ENCODE data around the gene ZDHHC22.

The ZDHHC22 gene

GRCh38 chr14:77105145-77105939 lies 36.2 kb downstream of the ZDHHC22 start:
- no peaks in the 10 kb centered on the region for H3K9me3 ChIP-seq (ENCODE audit: control insufficient read depth, low read length)
- H3K27me3 ChIP-seq (ENCODE audit: control insufficient read depth, insufficient read depth, low read length): no peaks in the 10 kb centered on the region
- H3K4me3 ChIP-seq (ENCODE audit: low read length): no peak overlapping the region
- peak overlapping the region; percentile 37 for H3K9ac ChIP-seq (ENCODE audit: low read length)
- H3K36me3 ChIP-seq (ENCODE audit: control insufficient read depth, insufficient read depth, low read length): no peaks in the 10 kb centered on the region
- peaks cover 19% of the 10 kb centered on the region for H3K4me1 ChIP-seq (ENCODE audit: control insufficient read depth, insufficient read depth, low read length)

GRCh38 chr14:77104393-77104792 lies 37.2 kb downstream of the ZDHHC22 start:
- Histone ChIP-seq H3K27me3 (ENCODE audit: control insufficient read depth, insufficient read depth, low read length) (no peaks in the 10 kb centered on the region), H3K9me3 (ENCODE audit: control insufficient read depth, low read length) (no peaks in the 10 kb centered on the region), H3K9ac (ENCODE audit: low read length) (no peak overlapping the region), H3K4me1 (ENCODE audit: control insufficient read depth, insufficient read depth, low read length) (peaks cover 21% of the 10 kb centered on the region), H3K36me3 (ENCODE audit: control insufficient read depth, insufficient read depth, low read length) (no peaks in the 10 kb centered on the region), H3K4me3 (ENCODE audit: low read length) (no peak overlapping the region)

DNA sequence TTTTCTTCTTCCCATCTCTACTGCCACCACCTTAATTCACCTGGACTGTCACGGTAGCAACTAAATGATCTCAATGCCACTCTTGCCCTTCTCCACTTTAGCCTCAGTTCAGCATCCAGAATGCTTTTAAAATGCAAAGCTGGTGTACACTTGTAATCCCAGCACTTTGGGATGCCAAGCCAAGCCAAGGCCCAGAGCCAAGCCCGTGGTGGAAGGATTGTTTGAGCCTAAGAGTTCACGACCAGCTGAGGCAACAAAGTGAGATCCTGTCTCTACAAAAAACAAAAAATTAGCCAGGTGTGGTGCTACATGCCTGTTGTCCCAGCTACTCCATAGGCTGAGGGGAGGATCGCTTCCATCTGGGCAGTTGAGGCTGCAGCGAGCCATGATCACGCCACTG lies 37.6 kb downstream of the ZDHHC22 start:
- H3K4me1 ChIP-seq (ENCODE audit: control insufficient read depth, insufficient read depth, low read length): peaks cover 25% of the 10 kb centered on the region
- no peaks in the 10 kb centered on the region for H3K36me3 ChIP-seq (ENCODE audit: control insufficient read depth, insufficient read depth, low read length)
- H3K9ac ChIP-seq (ENCODE audit: low read length): no peak overlapping the region
- H3K27me3 ChIP-seq (ENCODE audit: control insufficient read depth, insufficient read depth, low read length): no peaks in the 10 kb centered on the region
- H3K4me3 ChIP-seq (ENCODE audit: low read length): no peak overlapping the region
- H3K9me3 ChIP-seq (ENCODE audit: control insufficient read depth, low read length): no peaks in the 10 kb centered on the region

DNA sequence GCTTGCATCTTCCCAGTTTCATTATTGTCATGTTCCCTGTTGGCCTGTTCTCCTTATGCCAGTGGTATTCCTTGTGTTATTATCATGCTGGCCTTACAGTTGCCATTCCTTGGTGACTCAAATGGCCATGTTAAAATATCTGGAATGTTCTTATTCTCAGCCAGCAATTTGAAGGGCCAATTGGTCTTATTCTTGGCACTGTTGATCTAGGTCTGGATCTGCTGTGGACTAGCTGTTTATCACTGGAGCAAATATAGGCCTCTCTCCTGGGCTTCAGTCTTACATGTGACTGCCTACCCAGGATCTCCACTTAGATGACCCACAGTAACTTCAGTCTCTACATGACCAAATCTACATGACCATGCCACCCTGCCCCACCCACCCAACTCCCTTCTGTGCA lies 38.1 kb downstream of the ZDHHC22 start:
- Histone ChIP-seq H3K27me3 (ENCODE audit: control insufficient read depth, insufficient read depth, low read length) (no peaks in the 10 kb centered on the region), H3K36me3 (ENCODE audit: control insufficient read depth, insufficient read depth, low read length) (peaks cover under 1% of the 10 kb centered on the region), H3K9ac (ENCODE audit: low read length) (no peak overlapping the region), H3K4me1 (ENCODE audit: control insufficient read depth, insufficient read depth, low read length) (peaks cover 28% of the 10 kb centered on the region), H3K4me3 (ENCODE audit: low read length) (no peak overlapping the region), H3K9me3 (ENCODE audit: control insufficient read depth, low read length) (no peaks in the 10 kb centered on the region)

GRCh38 chr14:77102154-77102553 lies 39.4 kb downstream of the ZDHHC22 start:
- Histone ChIP-seq H3K9me3 (ENCODE audit: control insufficient read depth, low read length) (no peaks in the 10 kb centered on the region), H3K4me3 (ENCODE audit: low read length) (no peak overlapping the region), H3K27me3 (ENCODE audit: control insufficient read depth, insufficient read depth, low read length) (no peaks in the 10 kb centered on the region), H3K4me1 (ENCODE audit: control insufficient read depth, insufficient read depth, low read length) (peaks cover 28% of the 10 kb centered on the region), H3K36me3 (ENCODE audit: control insufficient read depth, insufficient read depth, low read length) (peaks cover 3% of the 10 kb centered on the region), H3K9ac (ENCODE audit: low read length) (no peak overlapping the region)

GRCh38 chr14:77100961-77101360 lies 40.6 kb downstream of the ZDHHC22 start:
- H3K4me3 ChIP-seq (ENCODE audit: low read length): no peak overlapping the region
- H3K9me3 ChIP-seq (ENCODE audit: control insufficient read depth, low read length): no peaks in the 10 kb centered on the region
- H3K4me1 ChIP-seq (ENCODE audit: control insufficient read depth, insufficient read depth, low read length): peaks cover 36% of the 10 kb centered on the region
- peaks cover 3% of the 10 kb centered on the region for H3K36me3 ChIP-seq (ENCODE audit: control insufficient read depth, insufficient read depth, low read length)
- no peaks in the 10 kb centered on the region for H3K27me3 ChIP-seq (ENCODE audit: control insufficient read depth, insufficient read depth, low read length)
- H3K9ac ChIP-seq (ENCODE audit: low read length): no peak overlapping the region

- no peaks in the 10 kb centered on the region for H3K27me3 ChIP-seq (ENCODE audit: control insufficient read depth, insufficient read depth, low read length)
- no peaks in the 10 kb centered on the region for H3K9me3 ChIP-seq (ENCODE audit: control insufficient read depth, low read length)
- no peak overlapping the region for H3K4me3 ChIP-seq (ENCODE audit: low read length)
- peaks cover 33% of the 10 kb centered on the region for H3K4me1 ChIP-seq (ENCODE audit: control insufficient read depth, insufficient read depth, low read length)
- H3K9ac ChIP-seq (ENCODE audit: low read length): no peak overlapping the region
- H3K36me3 ChIP-seq (ENCODE audit: control insufficient read depth, insufficient read depth, low read length): peaks cover 3% of the 10 kb centered on the region
Measured at GRCh38 chr14:77099425-77100167, 42.0 kb downstream of the ZDHHC22 start.

- Histone ChIP-seq H3K9me3 (ENCODE audit: control insufficient read depth, low read length) (no peaks in the 10 kb centered on the region), H3K4me3 (ENCODE audit: low read length) (peak overlapping the region; percentile 99), H3K36me3 (ENCODE audit: control insufficient read depth, insufficient read depth, low read length) (peaks cover 3% of the 10 kb centered on the region), H3K9ac (ENCODE audit: low read length) (peak overlapping the region; percentile 99), H3K27me3 (ENCODE audit: control insufficient read depth, insufficient read depth, low read length) (no peaks in the 10 kb centered on the region), H3K4me1 (ENCODE audit: control insufficient read depth, insufficient read depth, low read length) (peaks cover 30% of the 10 kb centered on the region)
Measured at GRCh38 chr14:77098529-77099353, 42.9 kb downstream of the ZDHHC22 start.

DNA sequence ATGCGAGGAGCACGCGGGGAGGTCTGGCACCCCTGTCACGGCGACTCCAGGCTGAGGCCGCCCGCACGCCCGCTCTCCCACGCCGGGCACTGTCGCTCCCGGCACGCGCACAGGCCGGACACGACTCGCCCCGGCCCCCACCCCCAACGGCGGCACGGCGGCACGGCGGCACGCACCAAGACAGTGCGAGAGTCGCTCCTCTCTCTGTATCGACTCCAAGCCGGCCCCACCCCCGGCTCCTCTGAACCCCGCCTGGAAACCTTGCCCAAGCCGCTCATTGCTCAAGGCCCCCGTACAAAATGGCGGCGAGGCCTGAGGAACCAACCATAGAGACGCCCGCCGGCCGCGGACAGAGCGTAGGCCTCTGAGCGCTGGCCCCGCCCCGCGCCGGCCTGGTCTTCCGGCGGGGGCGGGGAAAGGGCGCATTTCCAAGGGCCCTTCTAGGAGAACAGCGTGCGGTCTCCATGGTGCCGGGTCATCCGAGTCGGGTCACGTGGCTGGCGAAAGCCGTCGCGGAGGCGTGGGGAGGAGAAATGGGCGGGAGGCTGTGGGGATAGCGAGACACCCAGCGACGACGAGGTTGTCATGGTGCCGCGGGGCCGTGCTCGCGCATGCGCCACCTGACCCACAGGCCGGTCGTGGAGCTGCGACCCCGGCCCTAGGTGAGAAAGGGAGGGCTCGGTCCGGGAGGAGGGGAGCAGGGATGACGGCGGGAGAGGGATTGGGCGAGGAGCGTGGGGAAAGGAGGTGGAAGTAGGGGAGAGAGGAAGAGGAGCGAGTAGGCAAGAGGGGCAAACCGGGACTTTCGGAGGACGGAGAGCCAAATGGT lies 43.7 kb downstream of the ZDHHC22 start, which contains the start of gene CIPC:
CIPC (plus strand) TSS at position 559 of the 829 bp plus-strand sequence. CDS start 7,451 bp downstream, outside the sequence.
- H3K9ac ChIP-seq (ENCODE audit: low read length): peak within 1 kb of the TSS; percentile 99
- peaks cover 3% of the 10 kb centered on the region for H3K36me3 ChIP-seq (ENCODE audit: control insufficient read depth, insufficient read depth, low read length)
- H3K4me1 ChIP-seq (ENCODE audit: control insufficient read depth, insufficient read depth, low read length): peaks cover 35% of the 10 kb centered on the region
- H3K9me3 ChIP-seq (ENCODE audit: control insufficient read depth, low read length): no peaks in the 10 kb centered on the region
- H3K27me3 ChIP-seq (ENCODE audit: control insufficient read depth, insufficient read depth, low read length): no peaks in the 10 kb centered on the region
- peak within 1 kb of the TSS; percentile 99 for H3K4me3 ChIP-seq (ENCODE audit: low read length)

GRCh38 chr14:77097006-77097699 lies 44.4 kb downstream of the ZDHHC22 start:
- Histone ChIP-seq H3K4me1 (ENCODE audit: control insufficient read depth, insufficient read depth, low read length) (peaks cover 36% of the 10 kb centered on the region), H3K4me3 (ENCODE audit: low read length) (peak overlapping the region; percentile 2), H3K9me3 (ENCODE audit: control insufficient read depth, low read length) (no peaks in the 10 kb centered on the region), H3K27me3 (ENCODE audit: control insufficient read depth, insufficient read depth, low read length) (no peaks in the 10 kb centered on the region), H3K9ac (ENCODE audit: low read length) (peak overlapping the region; percentile 99), H3K36me3 (ENCODE audit: control insufficient read depth, insufficient read depth, low read length) (peaks cover 3% of the 10 kb centered on the region)

Measured in mucosa of stomach (tissue), 1 donor.